K562 (cell line): ENCODE measurements around the gene CSRP2. TPM values are rescaled to one million over a fixed set of nuclear protein-coding genes. Genes with fewer than 3 reads are reported as not detected.
A peak's percentile ranks its signal among the peaks of the same experiment; 100 is the strongest.

Experiments
- ARID3A ChIP-seq: IDR thresholded peaks from 2 replicates; pipeline ENCODE4 v1.6.1; 2012; ENCODE audit warnings: low read depth, low read length, improper control_type of control experiment, borderline replicate concordance
- ATF1 ChIP-seq, 2 experiments: fragments of 450-650 bp in 1 of 2; IDR thresholded peaks; 2 replicates each; pipeline ENCODE4 v1.6.1; 2016; ENCODE audit warnings: missing compliant biosample characterization in 1 of 2, missing genetic modification characterization in 1 of 2
- ATF7 ChIP-seq: fragments of 450-650 bp; IDR thresholded peaks from 2 replicates; pipeline ENCODE4 v1.7.1; 2014; ENCODE audit warnings: mild to moderate bottlenecking, moderate library complexity
- CTCFL ChIP-seq: IDR thresholded peaks from 2 replicates; pipeline ENCODE4 v1.6.1; 2011; ENCODE audit warnings: borderline replicate concordance, low read depth, mild to moderate bottlenecking, moderate library complexity, low read length; ENCODE audit not compliant: insufficient read depth, poor library complexity, severe bottlenecking
- E2F6 ChIP-seq, 2 experiments: IDR thresholded peaks; 2 replicates each; pipeline ENCODE4 v1.6.1; 2011; ENCODE audit warnings: borderline replicate concordance in 1 of 2, control low read depth in 1 of 2, low read depth in 1 of 2, low read length in 1 of 2, mild to moderate bottlenecking in 1 of 2, mixed read lengths in 1 of 2, moderate library complexity in 1 of 2; ENCODE audit not compliant: insufficient read depth in 1 of 2, insufficient read length in 1 of 2, poor library complexity in 1 of 2, severe bottlenecking in 1 of 2; ENCODE audit errors: extremely low read depth in 1 of 2
- IRF9 ChIP-seq: fragments of 450-650 bp; IDR thresholded peaks from 2 replicates; pipeline ENCODE4 v1.6.1; 2016; ENCODE audit warnings: missing biosample characterization, missing genetic modification characterization
- MCM7 ChIP-seq, 2 experiments: fragments of 450-650 bp; IDR thresholded peaks; 2 replicates each; pipeline ENCODE4 v1.6.1; 2016 to 2018
- MTA3 ChIP-seq: fragments of 450-650 bp; formaldehyde crosslinking; IDR thresholded peaks from 2 replicates; pipeline ENCODE4 v1.6.1; 2017; ENCODE audit warnings: mild to moderate bottlenecking, borderline replicate concordance
- MYBL2 ChIP-seq, 2 experiments: fragments of 450-650 bp in 1 of 2; sonication (generic) in 1 of 2; formaldehyde crosslinking in 1 of 2; IDR thresholded peaks; 2 replicates each; pipeline versions ENCODE4 v1.6.1 to v1.8.1; 2017 to 2022; ENCODE audit warnings: borderline replicate concordance in 1 of 2, inconsistent platforms in 1 of 2, low read depth in 1 of 2, mild to moderate bottlenecking in 1 of 2, missing genetic modification reagents in 1 of 2, moderate library complexity in 1 of 2
- NCOR1 ChIP-seq: fragments of 450-650 bp; IDR thresholded peaks from 2 replicates; pipeline ENCODE4 v1.6.1; 2016; ENCODE audit warnings: mild to moderate bottlenecking, moderate library complexity
- SRSF3 ChIP-seq: fragments of 200-400 bp; formaldehyde crosslinking; IDR thresholded peaks from 2 replicates; pipeline ENCODE4 v1.6.1; 2016; ENCODE audit warnings: mild to moderate bottlenecking, low read length, moderate library complexity; ENCODE audit not compliant: insufficient read depth
- ZBTB5 ChIP-seq: fragments of 450-650 bp; IDR thresholded peaks from 2 replicates; pipeline ENCODE4 v1.6.1; 2017; ENCODE audit warnings: antibody characterized with exemption
- ZKSCAN1 ChIP-seq: fragments of 150-350 bp; IDR thresholded peaks from 2 replicates; pipeline ENCODE4 v1.6.1; 2016; ENCODE audit warnings: low read depth, low read length
- ZNF133 ChIP-seq: fragments of 250-450 bp; sonication (Bioruptor Pico); IDR thresholded peaks from 2 replicates; pipeline ENCODE4 v1.4.0; 2020; ENCODE audit warnings: mild to moderate bottlenecking
- ZNF512 ChIP-seq: IDR thresholded peaks from 2 replicates; pipeline ENCODE4 v1.6.1; 2016; ENCODE audit warnings: missing genetic modification characterization, missing compliant biosample characterization
- polyA plus RNA-seq, 8 experiments: library from polyadenylated mRNA; depleted of rRNA in 4 of 8; stranded (reverse) in 5 of 8; unstranded in 3 of 8; fragments of >200 nt; fragmentation: Nextera tagmentation in 2 of 8; fragmentation: Illumina TruSeq in 1 of 8; extraction: Ambion mirVana in 2 of 8; extraction: Trizol in 1 of 8; gene quantifications; 2 replicates each; pipeline versions ENCODE4 v1.2.1 to v1.2.3, GENCODE V29; 2011 to 2014; ENCODE audit warnings: inconsistent platforms in 1 of 8, missing spikeins in 1 of 8
- total RNA-seq, 7 experiments: library from RNA; depleted of rRNA in 6 of 7; stranded (reverse); fragments of >200 nt in 6 of 7; fragmentation: Illumina TruSeq in 2 of 7; extraction: Trizol in 2 of 7; gene quantifications; 2 replicates each; pipeline versions ENCODE4 v1.2.1 to v1.2.3, GENCODE V29; 2011 to 2021; ENCODE audit warnings: low replicate concordance in 1 of 7

Gene CSRP2
- total and polyA plus RNA-seq, 9 of the 15 experiments (the other 6 are each of a cell fraction or from before 2014, with no cell fraction given), result 0.32 to 6.2 (median 2.3) TPM

GRCh38 chr12:76878899-76879709 lies at the start of gene CSRP2 (continued):
- TF ChIP-seq CTCFL, result peak; percentile 52
- no peak for TF ChIP-seq ATF1 (CRISPR knock-in tag; IDR thresholded peaks at IDR 0.05)
- peak; percentile 27; the same call in 1 of the 2 replicates for TF ChIP-seq ATF1 (tag; IDR thresholded peaks at IDR 0.05)
- no peak for TF ChIP-seq MCM7 (IDR thresholded peaks at IDR 0.05)
- no peak for TF ChIP-seq ARID3A
- no peak for TF ChIP-seq ZNF512 (tag)
- no peak for TF ChIP-seq ZKSCAN1
- TF ChIP-seq IRF9, result no peak
- no peak for TF ChIP-seq ATF7
- no peak for TF ChIP-seq MYBL2 (IDR thresholded peaks at IDR 0.05; ENCODE audit: low read depth)
- TF ChIP-seq MYBL2 (CRISPR knock-in tag; IDR thresholded peaks at IDR 0.05; ENCODE audit: borderline replicate concordance), result no peak
- no peak for TF ChIP-seq SRSF3
- peak; percentile 86 for TF ChIP-seq MTA3
- peak; percentile 20 to 37 for TF ChIP-seq E2F6 (IDR thresholded peaks at IDR 0.05; ENCODE audit: borderline replicate concordance in 1 of 2, extremely low read depth in 1 of 2, insufficient read depth in 1 of 2, insufficient read length in 1 of 2, low read depth in 1 of 2, low read length in 1 of 2, poor library complexity in 1 of 2, severe bottlenecking in 1 of 2)
- TF ChIP-seq ZNF133 (CRISPR knock-in tag), result no peak
- TF ChIP-seq NCOR1, result no peak
- TF ChIP-seq ZBTB5, result no peak
